ENCODE results near the gene NUDT17. TPM values are rescaled to one million over a fixed set of nuclear protein-coding genes. Genes with fewer than 3 reads are reported as not detected.

NUDT17 gene
- total RNA-seq, 1 donor from 2014 or later = 3.3 TPM

GRCh38 chr1:145885738-145886287 is 40.4 kb downstream of the NUDT17 start, which contains the start of gene ANKRD35:
Gene ANKRD35 (minus strand): TSS chr1:145885866. CDS start chr1:145885758, 108 bp downstream.
- H3K9ac ChIP-seq (ENCODE audit: low read length) = peak within 1 kb of the TSS; percentile 37
- peaks cover 3% of the 10 kb centered on the region for H3K36me3 Mint-ChIP-seq (ENCODE audit: low read depth, unreplicated experiment)
- H3K9me3 Mint-ChIP-seq (ENCODE audit: unreplicated experiment) = no peaks in the 10 kb centered on the region
- no peaks in the 10 kb centered on the region for H3K79me2 ChIP-seq (ENCODE audit: insufficient read depth, low read length)
- TF ChIP-seq EZH2 (IDR thresholded peaks at IDR 0.05; ENCODE audit: insufficient read depth, low read length) (no peak), CTCF (IDR thresholded peaks at IDR 0.05; ENCODE audit: insufficient read depth, low read depth, low read length) (no peak)
- peak within 1 kb of the TSS; percentile 81 for H3K4me3 Mint-ChIP-seq (ENCODE audit: unreplicated experiment)
- H3K36me3 ChIP-seq (ENCODE audit: insufficient read depth, low read length) = no peaks in the 10 kb centered on the region
- H3K4me2 ChIP-seq (ENCODE audit: low read length) = peak within 1 kb of the TSS; percentile 90
- no peak within 1 kb of the TSS for H3K27ac ChIP-seq (ENCODE audit: low read depth, low read length)
- H3K27me3 ChIP-seq (ENCODE audit: insufficient read depth, low read length) = no peaks in the 10 kb centered on the region
- peak within 1 kb of the TSS; percentile 91 for H2AFZ ChIP-seq (ENCODE audit: low read depth, low read length)
- H3K27me3 Mint-ChIP-seq (ENCODE audit: low read depth, unreplicated experiment) = peaks cover 22% of the 10 kb centered on the region
- DNase-seq (ENCODE audit: low read depth) (peak; percentile 12), FAIRE-seq (no peak)
- H3K27ac Mint-ChIP-seq (ENCODE audit: unreplicated experiment) = no peak within 1 kb of the TSS
- H3K4me3 ChIP-seq (ENCODE audit: insufficient read depth, low read depth, low read length) = peak within 1 kb of the TSS; percentile 79
- H3K4me1 Mint-ChIP-seq (ENCODE audit: low read depth, unreplicated experiment) = peaks cover 12% of the 10 kb centered on the region
- H3K9me3 ChIP-seq (ENCODE audit: insufficient read depth, low read depth, low read length) = no peaks in the 10 kb centered on the region
- H3K4me1 ChIP-seq (ENCODE audit: insufficient read depth, low read length) = peaks cover 12% of the 10 kb centered on the region
- no peaks in the 10 kb centered on the region for H4K20me1 ChIP-seq (ENCODE audit: insufficient read depth, low read length)

- Histone ChIP-seq H3K27me3 (ENCODE audit: insufficient read depth, low read length) (no peaks in the 10 kb centered on the region), H3K9me3 (ENCODE audit: insufficient read depth, low read depth, low read length) (no peaks in the 10 kb centered on the region), H3K4me1 (ENCODE audit: insufficient read depth, low read length) (peaks cover 17% of the 10 kb centered on the region), H4K20me1 (ENCODE audit: insufficient read depth, low read length) (no peaks in the 10 kb centered on the region), H2AFZ (ENCODE audit: low read depth, low read length) (peak overlapping the region; percentile 91), H3K4me3 (ENCODE audit: insufficient read depth, low read depth, low read length) (peak overlapping the region; percentile 79), H3K4me2 (ENCODE audit: low read length) (peak overlapping the region; percentile 90), H3K36me3 (ENCODE audit: insufficient read depth, low read length) (no peaks in the 10 kb centered on the region), H3K9ac (ENCODE audit: low read length) (peak overlapping the region; percentile 37), H3K79me2 (ENCODE audit: insufficient read depth, low read length) (no peaks in the 10 kb centered on the region), H3K27ac (ENCODE audit: low read depth, low read length) (no peak overlapping the region)
- Mint-ChIP-seq H3K27ac (ENCODE audit: unreplicated experiment) (no peak overlapping the region), H3K36me3 (ENCODE audit: low read depth, unreplicated experiment) (peaks cover 3% of the 10 kb centered on the region), H3K27me3 (ENCODE audit: low read depth, unreplicated experiment) (peaks cover 20% of the 10 kb centered on the region), H3K4me1 (ENCODE audit: low read depth, unreplicated experiment) (peaks cover 17% of the 10 kb centered on the region), H3K9me3 (ENCODE audit: unreplicated experiment) (no peaks in the 10 kb centered on the region), H3K4me3 (ENCODE audit: unreplicated experiment) (peak overlapping the region; percentile 81)
- FAIRE-seq (no peak), DNase-seq (ENCODE audit: low read depth) (no peak)
- TF ChIP-seq CTCF (IDR thresholded peaks at IDR 0.05; ENCODE audit: insufficient read depth, low read depth, low read length) (no peak), EZH2 (IDR thresholded peaks at IDR 0.05; ENCODE audit: insufficient read depth, low read length) (no peak)
These were observed 41.0 kb downstream of the NUDT17 start for GRCh38 chr1:145886390-145886789.

- H3K9ac ChIP-seq (ENCODE audit: low read length) = no peak overlapping the region
- H3K4me2 ChIP-seq (ENCODE audit: low read length) = no peak overlapping the region
- peaks cover 3% of the 10 kb centered on the region for H3K36me3 Mint-ChIP-seq (ENCODE audit: low read depth, unreplicated experiment)
- H3K4me3 Mint-ChIP-seq (ENCODE audit: unreplicated experiment) = peak overlapping the region; percentile 77
- no peaks in the 10 kb centered on the region for H3K9me3 Mint-ChIP-seq (ENCODE audit: unreplicated experiment)
- H3K4me1 ChIP-seq (ENCODE audit: insufficient read depth, low read length) = peaks cover 21% of the 10 kb centered on the region
- DNase-seq (ENCODE audit: low read depth) (no peak), FAIRE-seq (no peak)
- H3K9me3 ChIP-seq (ENCODE audit: insufficient read depth, low read depth, low read length) = no peaks in the 10 kb centered on the region
- no peak overlapping the region for H3K27ac ChIP-seq (ENCODE audit: low read depth, low read length)
- TF ChIP-seq EZH2 (IDR thresholded peaks at IDR 0.05; ENCODE audit: insufficient read depth, low read length) = no peak
- no peak for TF ChIP-seq CTCF (IDR thresholded peaks at IDR 0.05; ENCODE audit: insufficient read depth, low read depth, low read length)
- H2AFZ ChIP-seq (ENCODE audit: low read depth, low read length) = no peak overlapping the region
- no peak overlapping the region for H3K4me3 ChIP-seq (ENCODE audit: insufficient read depth, low read depth, low read length)
- H3K4me1 Mint-ChIP-seq (ENCODE audit: low read depth, unreplicated experiment) = peaks cover 20% of the 10 kb centered on the region
- H3K27me3 Mint-ChIP-seq (ENCODE audit: low read depth, unreplicated experiment) = peaks cover 20% of the 10 kb centered on the region
- H3K27me3 ChIP-seq (ENCODE audit: insufficient read depth, low read length) = no peaks in the 10 kb centered on the region
- H3K27ac Mint-ChIP-seq (ENCODE audit: unreplicated experiment) = no peak overlapping the region
- no peaks in the 10 kb centered on the region for H3K79me2 ChIP-seq (ENCODE audit: insufficient read depth, low read length)
- no peaks in the 10 kb centered on the region for H4K20me1 ChIP-seq (ENCODE audit: insufficient read depth, low read length)
- no peaks in the 10 kb centered on the region for H3K36me3 ChIP-seq (ENCODE audit: insufficient read depth, low read length)
These were observed 41.4 kb downstream of the NUDT17 start for GRCh38 chr1:145886816-145887215.

All from astrocyte (in vitro differentiated cells and primary cell).